ENCODE results near the gene ACAP1.

GRCh38 chr17:7352503-7352889 lies 16.2 kb downstream of the ACAP1 start:
- TF ChIP-seq CTCF (IDR thresholded peaks at IDR 0.05) (peak in 1 of 3 donors; percentile 88), POLR2AphosphoS5 (IDR thresholded peaks at IDR 0.05) (no peak), POLR2A (IDR thresholded peaks at IDR 0.05) (no peak)

Measured in breast epithelium (tissue), 3 donors.